CD4-positive, alpha-beta T cell (primary cell): ENCODE data around the gene C2orf72. TPM values are rescaled to one million over a fixed set of nuclear protein-coding genes. Genes with fewer than 3 reads are reported as not detected.
A peak's percentile ranks its signal among the peaks of the same experiment; 100 is the strongest.

ENCODE experiments used
- ATAC-seq: fragments of 200-7000 bp; cut with Tn5 transposase; one replicate; pipeline ENCODE4 v1.10.0; 2022; ENCODE audit warnings: mild to moderate bottlenecking; ENCODE audit not compliant: poor library complexity
- CTCF ChIA-PET: fragments of 350-600 bp; sonication (Branson Sonifier 250); formaldehyde crosslinking; loops from one replicate; lab custom pipeline; 2021; ENCODE audit warnings: antibody characterized with exemption, inconsistent platforms; lab: Charles Lee
- POLR2A ChIA-PET: fragments of 350-600 bp; sonication (Branson Sonifier 250); formaldehyde crosslinking; loops from one replicate; lab custom pipeline; 2021; ENCODE audit warnings: antibody characterized with exemption, inconsistent platforms; lab: Charles Lee
- DNase-seq, 14 experiments: peaks; one replicate each; pipeline ENCODE4 v3.0.0-alpha.2; 2013 to 2020; ENCODE audit warnings: mixed read lengths in 2 of 14
- H3K27ac ChIP-seq, 2 donors: one replicate each; pipeline versions ENCODE4 v1.5.1 to v1.7.0; 2013; ENCODE audit warnings: low read length in 2 of 2, low read depth in 1 of 2, mild to moderate bottlenecking in 1 of 2
- H3K27me3 ChIP-seq, 2 experiments: 1 replicate in 1 of 2; 2 replicates in 1 of 2; pipeline versions ENCODE4 v1.6.1 to v1.7.0; 2013; ENCODE audit warnings: low read length in 2 of 2, control low read depth in 1 of 2, mild to moderate bottlenecking in 1 of 2, moderate library complexity in 1 of 2; ENCODE audit not compliant: insufficient read depth in 2 of 2, control insufficient read depth in 1 of 2
- H3K36me3 ChIP-seq: one replicate; pipeline ENCODE4 v1.6.1; 2013; ENCODE audit warnings: low read length, control low read depth; ENCODE audit not compliant: insufficient read depth
- H3K4me1 ChIP-seq: one replicate; pipeline ENCODE4 v1.6.1; 2013; ENCODE audit warnings: low read length, control low read depth; ENCODE audit not compliant: insufficient read depth
- H3K4me3 ChIP-seq: one replicate; pipeline ENCODE4 v1.5.1; 2013; ENCODE audit warnings: mild to moderate bottlenecking, low read length, moderate library complexity
- H3K9me3 ChIP-seq, 2 experiments: 1 replicate in 1 of 2; 2 replicates in 1 of 2; pipeline versions ENCODE4 v1.6.1 to v1.7.0; 2013; ENCODE audit warnings: low read length in 2 of 2, mild to moderate bottlenecking in 2 of 2, control low read depth in 1 of 2, moderate library complexity in 1 of 2; ENCODE audit not compliant: control insufficient read depth in 1 of 2, insufficient read depth in 1 of 2
- H3K27ac Mint-ChIP-seq: one replicate; pipeline ENCODE4 v1.8.0; 2020; ENCODE audit warnings: mixed read lengths
- H3K27me3 Mint-ChIP-seq: one replicate; pipeline ENCODE4 v1.8.0; 2021; ENCODE audit warnings: mixed read lengths
- H3K36me3 Mint-ChIP-seq: one replicate; pipeline ENCODE4 v1.8.0; 2021; ENCODE audit warnings: low read depth, mixed read lengths
- H3K4me1 Mint-ChIP-seq: one replicate; pipeline ENCODE4 v1.8.0; 2021; ENCODE audit warnings: low read depth, mixed read lengths
- H3K4me3 Mint-ChIP-seq: one replicate; pipeline ENCODE4 v1.8.0; 2020; ENCODE audit warnings: mild to moderate bottlenecking, mixed read lengths
- H3K9me3 Mint-ChIP-seq: one replicate; pipeline ENCODE4 v1.8.0; 2020; ENCODE audit warnings: mixed read lengths
- intact Hi-C, 2 experiments: fragments of 100-400 bp; cut with DNase I in 1 of 2; cut with micrococcal nuclease in 1 of 2; formaldehyde crosslinking; loops; one replicate each; pipeline versions ENCODE4 v1.15.1 to v1.9.0; 2023 to 2025; cut with DNase I, micrococcal nuclease
- total RNA-seq, 174 experiments: library from RNA in 2 of 174; stranded (reverse) in 2 of 174; gene quantifications; one replicate each; pipeline ENCODE4 v1.2.3 and lab custom pipeline; 2021 to 2026
- TF ChIP-seq, protein P1 (sequence below): fragments of 200-600 bp; IDR thresholded peaks from one replicate; pipeline ENCODE4 v1.8.0; 2022; ENCODE audit warnings: antibody characterized with exemption, mild to moderate bottlenecking

C2orf72 gene
- total RNA-seq, 2 experiments from 2014 or later = not detected

DNA sequence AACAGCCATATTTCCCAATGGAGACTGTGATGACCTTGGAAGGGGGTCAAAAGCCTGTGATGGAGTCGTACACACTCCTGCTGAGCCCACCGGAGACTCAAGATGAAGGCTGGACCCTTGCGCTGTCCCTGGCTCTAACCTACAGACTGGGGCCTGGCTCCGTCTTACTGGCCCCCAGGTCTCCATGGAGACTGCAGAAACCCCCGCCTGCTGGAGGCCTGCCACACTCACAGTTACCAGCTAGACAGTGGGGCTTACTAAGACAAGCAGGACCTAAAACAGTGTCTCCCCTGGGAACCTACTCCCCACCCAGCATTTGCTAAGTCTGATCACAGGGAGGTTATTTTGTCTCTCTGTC is 9.6 kb downstream of the C2orf72 start:
- POLR2A ChIA-PET = no interaction called here
- no peaks in the 10 kb centered on the region for H3K4me1 Mint-ChIP-seq
- intact Hi-C loops = no loop called here

DNA sequence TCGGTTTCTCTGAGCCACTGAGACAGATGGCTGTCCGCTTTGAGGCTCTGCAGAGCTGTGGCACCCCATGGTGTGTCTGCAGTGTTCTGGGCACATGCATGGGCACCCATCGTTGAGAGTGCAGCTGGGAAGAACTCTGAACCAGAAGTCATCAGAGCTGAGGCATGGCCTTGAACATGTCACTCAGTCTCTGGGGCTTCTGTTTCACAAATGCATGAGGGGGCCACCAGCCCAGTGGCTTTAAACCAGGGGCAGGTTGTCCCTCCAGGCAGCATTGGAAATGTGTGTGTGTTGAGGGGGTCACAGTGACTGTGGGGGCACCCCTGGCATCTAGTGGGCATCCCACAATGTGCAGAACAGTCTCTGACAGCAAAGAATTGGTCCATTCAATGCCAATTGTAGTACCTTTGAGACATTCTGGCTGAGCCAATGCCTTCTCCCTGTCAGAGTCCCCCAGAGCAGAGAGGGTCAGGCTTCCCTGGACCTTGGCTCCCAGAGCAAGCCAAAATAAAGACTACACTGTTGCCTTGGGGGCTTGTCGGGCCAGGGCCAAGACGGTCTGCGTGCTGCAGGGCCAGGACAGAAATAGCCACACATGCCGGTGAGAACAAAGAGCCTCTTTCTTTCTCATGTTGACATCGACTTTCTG is 10.1 kb downstream of the C2orf72 start:
- DNase-seq = no peak
- Histone ChIP-seq H3K4me3 (no peak overlapping the region), H3K4me1 (peaks cover 4% of the 10 kb centered on the region), H3K9me3 (no peaks in the 10 kb centered on the region), H3K36me3 (no peaks in the 10 kb centered on the region), H3K27ac (no peak overlapping the region), H3K27me3 (peaks cover 8 to 12% of the 10 kb centered on the region in 2 experiments)
- peaks cover 3% of the 10 kb centered on the region for H3K4me1 Mint-ChIP-seq
- no peaks in the 10 kb centered on the region for H3K9me3 Mint-ChIP-seq
- H3K27me3 Mint-ChIP-seq = peaks cover 8% of the 10 kb centered on the region
- intact Hi-C loops = no loop called here
- ATAC-seq = no peak
- no peak overlapping the region for H3K27ac Mint-ChIP-seq
- H3K36me3 Mint-ChIP-seq = no peaks in the 10 kb centered on the region
- ChIA-PET CTCF (no interaction called here), POLR2A (no interaction called here)
- TF ChIP-seq, protein P1, sequence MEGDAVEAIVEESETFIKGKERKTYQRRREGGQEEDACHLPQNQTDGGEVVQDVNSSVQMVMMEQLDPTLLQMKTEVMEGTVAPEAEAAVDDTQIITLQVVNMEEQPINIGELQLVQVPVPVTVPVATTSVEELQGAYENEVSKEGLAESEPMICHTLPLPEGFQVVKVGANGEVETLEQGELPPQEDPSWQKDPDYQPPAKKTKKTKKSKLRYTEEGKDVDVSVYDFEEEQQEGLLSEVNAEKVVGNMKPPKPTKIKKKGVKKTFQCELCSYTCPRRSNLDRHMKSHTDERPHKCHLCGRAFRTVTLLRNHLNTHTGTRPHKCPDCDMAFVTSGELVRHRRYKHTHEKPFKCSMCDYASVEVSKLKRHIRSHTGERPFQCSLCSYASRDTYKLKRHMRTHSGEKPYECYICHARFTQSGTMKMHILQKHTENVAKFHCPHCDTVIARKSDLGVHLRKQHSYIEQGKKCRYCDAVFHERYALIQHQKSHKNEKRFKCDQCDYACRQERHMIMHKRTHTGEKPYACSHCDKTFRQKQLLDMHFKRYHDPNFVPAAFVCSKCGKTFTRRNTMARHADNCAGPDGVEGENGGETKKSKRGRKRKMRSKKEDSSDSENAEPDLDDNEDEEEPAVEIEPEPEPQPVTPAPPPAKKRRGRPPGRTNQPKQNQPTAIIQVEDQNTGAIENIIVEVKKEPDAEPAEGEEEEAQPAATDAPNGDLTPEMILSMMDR = no peak
- H3K4me3 Mint-ChIP-seq = no peak overlapping the region

More for the DNA sequence above, 9.6 kb downstream of the C2orf72 start:
- no peak overlapping the region for H3K27ac Mint-ChIP-seq
- H3K27ac ChIP-seq = no peak overlapping the region
- no peaks in the 10 kb centered on the region for H3K9me3 Mint-ChIP-seq
- no peaks in the 10 kb centered on the region for H3K36me3 Mint-ChIP-seq
- H3K27me3 Mint-ChIP-seq = peaks cover 11% of the 10 kb centered on the region
- no peak overlapping the region for H3K4me3 Mint-ChIP-seq
- H3K4me1 ChIP-seq = no peaks in the 10 kb centered on the region
- no peaks in the 10 kb centered on the region for H3K9me3 ChIP-seq
- TF ChIP-seq, protein P1 = no peak
- DNase-seq = no peak
- H3K27me3 ChIP-seq = peaks cover 11 to 12% of the 10 kb centered on the region in 2 experiments
- CTCF ChIA-PET = no interaction called here
- H3K4me3 ChIP-seq = no peak overlapping the region
- H3K36me3 ChIP-seq = no peaks in the 10 kb centered on the region
- no peak for ATAC-seq

DNA sequence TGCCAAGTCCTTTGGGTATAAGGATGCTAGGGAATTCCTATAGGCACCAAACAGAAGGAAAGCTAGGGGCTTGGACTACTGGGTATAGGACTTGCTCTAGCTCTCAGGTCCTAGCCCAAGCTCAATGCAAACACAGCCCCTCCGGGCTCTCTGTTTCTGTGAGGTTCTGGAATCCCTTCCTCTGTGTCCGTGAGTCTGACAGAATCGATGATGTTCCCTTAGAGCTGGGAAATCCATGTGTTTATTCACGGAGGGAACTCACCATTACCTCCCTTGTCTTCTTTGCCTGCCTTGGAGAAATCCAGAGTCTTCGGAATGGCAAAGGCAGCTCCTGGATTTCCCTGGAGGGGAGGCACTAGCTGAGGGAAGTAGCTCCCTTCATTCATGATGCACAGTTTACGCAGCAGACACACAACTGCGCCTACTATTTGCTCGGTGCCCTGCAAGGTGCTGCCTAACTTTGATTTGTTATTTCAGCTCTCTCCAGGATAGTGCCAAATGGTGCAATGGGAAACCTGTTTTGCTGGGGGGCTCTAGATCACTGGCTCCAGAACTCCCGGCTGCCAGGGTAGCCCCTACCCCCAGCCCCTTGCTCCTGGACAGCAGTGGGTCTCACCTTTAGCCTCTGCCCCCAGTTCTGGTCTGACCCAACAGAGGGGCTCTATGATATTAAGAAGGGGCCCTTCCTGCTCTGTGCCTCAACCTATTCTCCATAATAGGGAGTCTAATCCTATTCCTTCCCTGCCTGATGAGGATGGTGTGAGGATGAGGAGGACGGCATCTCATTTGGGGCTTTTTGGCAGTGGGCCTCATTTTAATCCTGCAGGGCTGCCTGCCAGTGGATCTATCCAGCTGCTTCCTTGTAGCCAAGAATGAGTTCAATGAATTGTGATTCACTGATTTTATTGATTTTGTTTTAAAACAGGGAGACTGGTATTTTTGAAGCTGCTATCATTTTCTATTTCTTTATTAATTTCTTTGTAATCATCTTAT is 10.9 kb downstream of the C2orf72 start:
- no peaks in the 10 kb centered on the region for H3K9me3 Mint-ChIP-seq
- ChIA-PET POLR2A (no interaction called here), CTCF (interaction anchor here (0.5 kb wide), 1 partner anchor 253 kb away, joined by 3 read pairs; no protein-coding TSS in a partner anchor)
- no peak overlapping the region for H3K27ac ChIP-seq
- no peak overlapping the region for H3K4me3 ChIP-seq
- no peak for DNase-seq
- H3K4me3 Mint-ChIP-seq = peak overlapping the region; percentile 4
- intact Hi-C loops = no loop called here
- H3K27ac Mint-ChIP-seq = no peak overlapping the region
- H3K36me3 Mint-ChIP-seq = no peaks in the 10 kb centered on the region
- H3K36me3 ChIP-seq = no peaks in the 10 kb centered on the region
- peaks cover 6 to 9% of the 10 kb centered on the region in 2 experiments for H3K27me3 ChIP-seq
- TF ChIP-seq, protein P1 = no peak
- peaks cover 11% of the 10 kb centered on the region for H3K4me1 ChIP-seq
- no peak for ATAC-seq
- H3K27me3 Mint-ChIP-seq = peaks cover 12% of the 10 kb centered on the region
- H3K9me3 ChIP-seq = no peaks in the 10 kb centered on the region
- H3K4me1 Mint-ChIP-seq = peaks cover 11% of the 10 kb centered on the region
